Calu3 (cell line): Measurements from ENCODE around the gene HDLBP. TPM values are rescaled to one million over a fixed set of nuclear protein-coding genes. Genes with fewer than 3 reads are reported as not detected.

Experiments
- BruUV-seq: library from RNA; stranded (reverse); fragments of 400-500 nt; replicated peaks from 2 replicates; lab custom pipeline; 2021; lab: Mats Ljungman, UMichigan
- CTCF ChIA-PET: fragments of 300-600 bp; sonication (Branson Sonifier 250); formaldehyde crosslinking; loops from one replicate; lab custom pipeline; 2022; ENCODE audit warnings: antibody characterized with exemption; lab: Charles Lee
- DNase-seq: peaks from one replicate; pipeline ENCODE4 v3.0.0; 2022
- H3K27ac Mint-ChIP-seq: one replicate; pipeline ENCODE4 v1.8.0; 2022; ENCODE audit warnings: mixed read lengths; ENCODE audit not compliant: unreplicated experiment
- H3K27me3 Mint-ChIP-seq: one replicate; pipeline ENCODE4 v1.8.0; 2022; ENCODE audit warnings: mixed read lengths; ENCODE audit not compliant: unreplicated experiment
- H3K36me3 Mint-ChIP-seq: one replicate; pipeline ENCODE4 v1.8.0; 2022; ENCODE audit warnings: mild to moderate bottlenecking, moderate library complexity, mixed read lengths; ENCODE audit not compliant: insufficient read depth, unreplicated experiment
- H3K4me1 Mint-ChIP-seq: one replicate; pipeline ENCODE4 v1.8.0; 2022; ENCODE audit warnings: mild to moderate bottlenecking, low read depth, mixed read lengths; ENCODE audit not compliant: unreplicated experiment
- H3K4me3 Mint-ChIP-seq: one replicate; pipeline ENCODE4 v1.8.0; 2022; ENCODE audit warnings: mild to moderate bottlenecking, low read depth, moderate library complexity, mixed read lengths; ENCODE audit not compliant: unreplicated experiment
- H3K9me3 Mint-ChIP-seq: one replicate; pipeline ENCODE4 v1.8.0; 2022; ENCODE audit warnings: low read depth, mixed read lengths; ENCODE audit not compliant: unreplicated experiment
- intact Hi-C: fragments of 100-400 bp; cut with micrococcal nuclease; formaldehyde crosslinking; loops from one replicate; pipeline ENCODE4 v1.10.0; 2022; ENCODE audit not compliant: unreplicated experiment
- total RNA-seq: library from RNA; stranded (reverse); gene quantifications from 2 replicates; pipeline ENCODE4 v1.2.3, GENCODE V29; 2022
- TF ChIP-seq, protein P1 (sequence below): fragments of 200-600 bp; IDR thresholded peaks from one replicate; pipeline ENCODE4 v1.8.0; 2022; ENCODE audit warnings: antibody characterized with exemption; ENCODE audit not compliant: unreplicated experiment

The HDLBP gene
- total RNA-seq, 1 experiment from 2014 or later, result 493 TPM

DNA sequence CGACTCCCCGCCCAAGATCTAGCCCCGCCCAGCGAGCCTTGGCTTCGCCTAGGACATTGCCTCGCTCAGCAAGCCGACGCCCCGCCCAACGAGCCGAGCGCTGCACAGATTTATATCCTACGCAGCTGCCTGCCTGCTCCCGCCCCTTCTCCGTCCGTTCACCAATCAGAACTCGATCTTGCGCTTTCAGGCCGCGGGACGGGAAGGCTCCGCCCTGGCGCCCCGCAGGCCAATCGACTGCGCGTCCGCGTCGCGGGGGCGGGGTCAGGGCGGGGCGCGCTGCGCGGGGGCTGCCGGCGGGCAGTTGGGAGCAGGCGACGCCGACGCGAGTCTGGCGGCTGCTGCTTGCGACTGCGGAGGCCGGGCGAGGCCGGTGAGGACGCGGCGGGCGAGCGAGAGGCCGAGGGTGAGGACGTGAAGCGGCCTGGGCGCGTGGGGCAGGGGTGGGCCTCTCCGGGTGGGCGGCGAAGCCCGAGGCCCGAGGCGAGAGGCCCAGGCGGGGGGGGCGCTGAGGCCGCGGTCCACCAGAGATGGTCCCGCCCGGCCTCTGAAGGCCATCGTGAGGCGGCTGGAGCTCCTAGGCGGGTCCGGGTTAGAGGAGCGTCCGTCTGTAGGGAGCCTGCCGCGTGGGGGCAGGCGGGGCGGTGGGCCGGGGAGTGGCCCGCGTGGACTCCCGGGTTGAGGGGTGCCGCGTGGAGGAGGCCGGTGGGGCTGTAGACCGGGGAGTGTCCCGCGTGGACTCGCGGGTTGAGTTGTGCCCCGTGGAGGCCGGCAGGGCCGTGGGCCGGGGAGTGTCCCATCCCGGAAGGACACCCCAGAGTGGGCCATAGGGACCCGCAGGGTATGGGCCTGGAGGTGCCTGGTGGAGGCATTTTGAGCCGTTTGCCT, 40.8 kb upstream of the HDLBP start, which contains the start of gene FARP2:
FARP2 (plus strand) TSS at position 303 of the 888 bp plus-strand sequence. CDS start 16,823 bp downstream, outside the sequence.
- Mint-ChIP-seq H3K36me3 (peaks cover 59% of the 10 kb centered on the region), H3K27me3 (no peaks in the 10 kb centered on the region), H3K27ac (peak within 1 kb of the TSS; percentile 92), H3K4me3 (peak within 1 kb of the TSS; percentile 79), H3K9me3 (no peaks in the 10 kb centered on the region), H3K4me1 (peaks cover 69% of the 10 kb centered on the region)
- TF ChIP-seq, protein P1, sequence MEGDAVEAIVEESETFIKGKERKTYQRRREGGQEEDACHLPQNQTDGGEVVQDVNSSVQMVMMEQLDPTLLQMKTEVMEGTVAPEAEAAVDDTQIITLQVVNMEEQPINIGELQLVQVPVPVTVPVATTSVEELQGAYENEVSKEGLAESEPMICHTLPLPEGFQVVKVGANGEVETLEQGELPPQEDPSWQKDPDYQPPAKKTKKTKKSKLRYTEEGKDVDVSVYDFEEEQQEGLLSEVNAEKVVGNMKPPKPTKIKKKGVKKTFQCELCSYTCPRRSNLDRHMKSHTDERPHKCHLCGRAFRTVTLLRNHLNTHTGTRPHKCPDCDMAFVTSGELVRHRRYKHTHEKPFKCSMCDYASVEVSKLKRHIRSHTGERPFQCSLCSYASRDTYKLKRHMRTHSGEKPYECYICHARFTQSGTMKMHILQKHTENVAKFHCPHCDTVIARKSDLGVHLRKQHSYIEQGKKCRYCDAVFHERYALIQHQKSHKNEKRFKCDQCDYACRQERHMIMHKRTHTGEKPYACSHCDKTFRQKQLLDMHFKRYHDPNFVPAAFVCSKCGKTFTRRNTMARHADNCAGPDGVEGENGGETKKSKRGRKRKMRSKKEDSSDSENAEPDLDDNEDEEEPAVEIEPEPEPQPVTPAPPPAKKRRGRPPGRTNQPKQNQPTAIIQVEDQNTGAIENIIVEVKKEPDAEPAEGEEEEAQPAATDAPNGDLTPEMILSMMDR, result no peak
- intact Hi-C loops, result loop anchor here (5.0 kb wide), 1 partner anchor 36 kb away; no protein-coding TSS in a partner anchor
- no TSS peak for BruUV-seq
- CTCF ChIA-PET, result interaction anchor here (0.6 to 1.0 kb wide), 2 partner anchors 36 to 228 kb away, joined by 3 to 4 read pairs; no protein-coding TSS in a partner anchor
- DNase-seq, result peak; percentile 98

DNA sequence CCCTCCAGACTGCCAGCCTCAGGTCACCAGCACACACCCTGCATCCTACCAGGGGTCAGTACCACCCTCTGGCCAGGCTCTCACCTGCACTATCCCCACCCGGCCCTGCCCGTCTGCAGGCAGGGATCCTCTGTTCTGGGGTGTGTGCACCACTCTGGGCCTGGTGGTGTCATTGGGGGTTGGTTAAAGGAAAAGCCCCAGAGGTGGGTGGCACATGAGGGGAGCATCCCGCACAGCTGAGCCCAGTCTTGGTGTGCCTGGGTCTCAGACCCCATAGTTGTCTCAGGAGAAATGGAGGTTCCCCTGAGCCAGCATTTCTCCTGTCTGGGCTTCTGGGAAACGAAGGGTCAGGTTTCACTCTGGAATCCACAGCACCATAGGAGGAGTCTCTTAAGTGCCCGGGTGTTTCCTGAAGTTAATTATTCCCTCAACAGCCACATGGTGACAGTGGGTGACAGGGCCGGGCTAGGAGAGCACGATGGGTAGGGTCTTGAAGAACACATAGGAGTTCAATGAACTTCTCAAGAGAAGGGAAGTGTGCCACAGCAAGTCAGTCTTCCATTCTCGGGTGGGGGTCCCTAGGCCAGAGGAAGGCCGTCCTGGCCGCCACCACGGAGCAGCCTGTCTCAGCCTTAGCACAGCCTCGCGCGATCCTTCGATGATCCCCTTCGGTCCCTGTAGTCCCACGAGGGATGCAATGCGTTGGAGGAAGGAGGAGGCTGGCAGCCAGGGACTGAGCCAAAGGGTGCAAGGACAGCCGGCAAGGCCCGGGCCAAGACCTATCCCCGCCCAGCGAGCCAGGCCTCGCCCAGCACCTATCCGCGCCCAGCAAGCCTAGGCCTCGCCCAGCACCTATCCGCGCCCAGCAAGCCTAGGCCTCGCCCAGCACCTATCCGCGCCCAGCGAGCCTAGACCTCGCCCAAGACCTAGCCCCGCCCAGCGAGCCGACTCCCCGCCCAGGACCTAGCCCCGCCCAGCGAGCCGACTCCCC, 39.5 kb upstream of the HDLBP start:
- peaks cover 69% of the 10 kb centered on the region for H3K36me3 Mint-ChIP-seq
- DNase-seq, result peak; percentile 93
- H3K4me1 Mint-ChIP-seq, result peaks cover 69% of the 10 kb centered on the region
- TSS peak; percentile 80 for BruUV-seq
- intact Hi-C loops, result loop anchor here (5.0 kb wide), 2 partner anchors 37 to 38 kb away; partner anchors contain the start of genes HDLBP and SEPTIN2
- H3K4me3 Mint-ChIP-seq, result peak overlapping the region; percentile 72
- TF ChIP-seq, protein P1, result no peak
- peak overlapping the region; percentile 92 for H3K27ac Mint-ChIP-seq
- no peaks in the 10 kb centered on the region for H3K9me3 Mint-ChIP-seq
- CTCF ChIA-PET, result no interaction called here
- no peaks in the 10 kb centered on the region for H3K27me3 Mint-ChIP-seq

DNA sequence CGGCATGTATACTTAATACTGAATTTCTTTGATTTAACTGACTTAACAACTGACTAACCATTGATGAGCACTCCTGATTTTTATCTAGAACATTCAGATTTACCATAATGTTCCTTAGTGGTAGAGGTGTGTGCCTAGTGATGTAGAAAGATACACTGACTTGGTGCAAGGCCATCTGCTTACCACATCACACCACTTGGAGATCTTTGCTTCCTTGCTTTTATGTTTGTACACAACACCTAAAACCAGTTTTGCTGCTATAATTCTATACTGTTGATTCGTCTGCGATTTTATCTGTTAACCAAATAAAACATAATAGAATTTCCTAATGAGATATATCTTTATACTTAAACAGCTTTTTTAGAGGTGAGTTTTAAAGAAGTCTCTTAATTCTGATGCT, 36.8 kb upstream of the HDLBP start:
- TF ChIP-seq, protein P1, result no peak
- H3K9me3 Mint-ChIP-seq, result no peaks in the 10 kb centered on the region
- peak overlapping the region; percentile 89 for H3K27ac Mint-ChIP-seq
- intact Hi-C loops, result loop anchor here (5.0 kb wide), 1 partner anchor 35 kb away; the partner anchor contains the start of genes HDLBP and SEPTIN2
- H3K36me3 Mint-ChIP-seq, result peaks cover 77% of the 10 kb centered on the region
- no peaks in the 10 kb centered on the region for H3K27me3 Mint-ChIP-seq
- no peak for DNase-seq
- peaks cover 52% of the 10 kb centered on the region for H3K4me1 Mint-ChIP-seq
- CTCF ChIA-PET, result no interaction called here
- H3K4me3 Mint-ChIP-seq, result peak overlapping the region; percentile 64
- no TSS peak for BruUV-seq

DNA sequence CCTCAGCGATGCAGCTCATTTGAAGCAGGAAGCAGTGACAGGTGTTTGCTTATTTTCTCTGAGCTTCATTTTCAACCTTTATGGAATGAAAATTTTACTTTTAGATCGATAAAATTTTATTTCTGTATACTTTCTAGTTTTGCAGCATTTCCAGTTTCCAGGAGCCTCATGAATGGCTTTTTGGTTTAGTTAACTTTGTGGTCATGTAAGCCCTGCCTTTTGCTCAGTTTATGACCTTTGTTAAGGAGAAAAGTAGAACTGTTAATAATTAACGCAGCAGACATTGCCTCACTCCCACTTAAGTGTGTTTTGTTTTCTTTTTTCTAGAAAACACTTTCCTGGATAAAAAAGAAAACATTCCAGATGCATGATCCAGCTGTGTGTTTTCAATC, 36.2 kb upstream of the HDLBP start:
- H3K4me3 Mint-ChIP-seq, result peak overlapping the region; percentile 64
- H3K27ac Mint-ChIP-seq, result peak overlapping the region; percentile 89
- H3K4me1 Mint-ChIP-seq, result peaks cover 48% of the 10 kb centered on the region
- intact Hi-C loops, result loop anchor here (5.0 kb wide), 1 partner anchor 34 kb away; the partner anchor contains the start of genes HDLBP and SEPTIN2
- peak; percentile 6 for DNase-seq
- peaks cover 76% of the 10 kb centered on the region for H3K36me3 Mint-ChIP-seq
- no TSS peak for BruUV-seq
- TF ChIP-seq, protein P1, result no peak
- H3K9me3 Mint-ChIP-seq, result no peaks in the 10 kb centered on the region
- H3K27me3 Mint-ChIP-seq, result no peaks in the 10 kb centered on the region
- CTCF ChIA-PET, result interaction anchor here (1.1 kb wide), 1 partner anchor 40 kb away, joined by 4 read pairs; no protein-coding TSS in a partner anchor
